Measurements from ENCODE around the gene OPA3. TPM values are rescaled to one million over a fixed set of nuclear protein-coding genes. Genes with fewer than 3 reads are reported as not detected.
A peak's percentile ranks its signal among the peaks of the same experiment; 100 is the strongest.
"Not testable (repeated sequence)": the region's sequence is repeated elsewhere in the genome, so short reads cannot be mapped to it uniquely, and the experiment has no call there.

The OPA3 gene
- total RNA-seq, 4 donors from 2014 or later, result 5.7 to 14.9 (median 11.6) TPM

DNA sequence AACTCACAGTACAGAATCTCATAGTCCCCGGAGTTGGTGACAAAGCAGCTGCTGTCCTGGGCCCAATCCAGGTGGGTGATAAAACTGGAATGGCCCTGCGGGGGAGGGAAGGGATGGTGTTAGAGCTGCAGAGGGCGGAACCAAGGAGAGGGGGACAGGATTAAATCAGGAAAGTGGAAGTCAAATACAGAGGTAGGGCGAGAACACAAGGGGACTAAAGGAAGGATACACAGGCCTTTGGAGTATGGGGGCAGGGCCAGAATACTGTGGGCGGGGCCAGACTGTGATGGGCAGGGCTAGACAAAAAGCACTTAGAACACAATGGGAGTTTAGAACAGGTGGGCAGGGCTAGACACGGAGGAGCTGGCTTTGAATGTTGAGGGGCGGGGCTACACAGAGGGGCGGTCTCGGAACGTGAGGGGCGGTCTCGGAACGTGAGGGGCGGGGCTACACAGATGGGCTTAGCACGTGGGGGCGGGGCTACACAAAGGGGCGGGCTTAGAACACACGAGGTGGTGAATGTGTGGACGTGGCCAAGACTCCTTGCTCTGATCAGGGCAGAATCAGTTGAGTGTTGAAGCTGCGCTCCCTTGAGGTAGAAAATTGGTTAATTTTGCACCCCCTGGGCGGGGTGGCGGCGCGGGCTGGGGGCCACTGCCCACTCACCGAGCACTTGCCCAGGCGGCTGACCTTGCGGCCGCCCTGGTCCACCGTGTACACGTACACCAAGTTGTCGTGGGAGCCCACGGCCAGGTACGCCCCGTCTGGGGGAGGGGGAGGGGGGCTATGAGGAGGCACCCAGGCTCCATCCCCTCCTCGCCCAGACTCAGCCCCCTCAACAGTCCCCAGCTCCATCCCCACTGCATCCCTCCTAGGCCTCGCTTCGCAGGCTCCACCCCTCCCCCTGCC lies 31.4 kb upstream of the OPA3 start:
- Histone ChIP-seq H3K9me3 (no peaks in the 10 kb centered on the region), H3K4me3 (peak overlapping the region in 1 of 2 donors; percentile 15), H3K27me3 (no peaks in the 10 kb centered on the region), H3K4me1 (peaks cover 0 to 14% (median 2%) of the 10 kb centered on the region in 3 donors), H3K36me3 (peaks cover 0 to 82% of the 10 kb centered on the region in 2 donors), H3K27ac (peak overlapping the region in 2 of 4 donors; percentile 8 to 25)
- ATAC-seq, result peak; percentile 82
- 25 to 47% methylated on average over 2 to 5 of the region's 37 CpGs for WGBS, 2 donors (ENCODE audit: low coverage in 1 of 2)
- no peak for TF ChIP-seq POLR2AphosphoS5 (IDR thresholded peaks at IDR 0.05)
- TF ChIP-seq EP300 (IDR thresholded peaks at IDR 0.05), result no peak
- TF ChIP-seq POLR2A (IDR thresholded peaks at IDR 0.05), result no peak
- TF ChIP-seq CTCF (IDR thresholded peaks at IDR 0.05), result no peak

GRCh38 chr19:45615056-45615455 lies 30.5 kb upstream of the OPA3 start:
- peaks cover 0 to 14% (median 2%) of the 10 kb centered on the region in 3 donors for H3K4me1 ChIP-seq
- not testable (repeated sequence) for H3K9me3 ChIP-seq, H3K4me3 ChIP-seq, ATAC-seq, H3K27me3 ChIP-seq
- H3K36me3 ChIP-seq, result peaks cover 0 to 82% of the 10 kb centered on the region in 2 donors
- 80 to 86% methylated on average over 1 to 4 of the region's 9 CpGs for WGBS, 2 donors (ENCODE audit: low coverage in 1 of 2)
- peak overlapping the region in 1 of 4 donors; percentile 23 for H3K27ac ChIP-seq

GRCh38 chr19:45613926-45614725 lies 29.5 kb upstream of the OPA3 start:
- TF ChIP-seq CTCF (IDR thresholded peaks at IDR 0.05) (no peak), POLR2AphosphoS5 (IDR thresholded peaks at IDR 0.05) (no peak), EP300 (IDR thresholded peaks at IDR 0.05) (no peak), POLR2A (IDR thresholded peaks at IDR 0.05) (no peak)
- 37 to 100% methylated on average over 1 to 6 of the region's 10 CpGs for WGBS, 2 donors (ENCODE audit: low coverage in 1 of 2)
- H3K4me1 ChIP-seq, result peaks cover 0 to 14% (median 2%) of the 10 kb centered on the region in 3 donors
- peak overlapping the region in 3 of 4 donors; percentile 23 to 70 (median 45) for H3K27ac ChIP-seq
- peaks cover 0 to 82% of the 10 kb centered on the region in 2 donors for H3K36me3 ChIP-seq
- peak; percentile 52 for ATAC-seq
- H3K27me3 ChIP-seq, result no peaks in the 10 kb centered on the region
- no peak overlapping the region for H3K4me3 ChIP-seq
- H3K9me3 ChIP-seq, result no peaks in the 10 kb centered on the region

DNA sequence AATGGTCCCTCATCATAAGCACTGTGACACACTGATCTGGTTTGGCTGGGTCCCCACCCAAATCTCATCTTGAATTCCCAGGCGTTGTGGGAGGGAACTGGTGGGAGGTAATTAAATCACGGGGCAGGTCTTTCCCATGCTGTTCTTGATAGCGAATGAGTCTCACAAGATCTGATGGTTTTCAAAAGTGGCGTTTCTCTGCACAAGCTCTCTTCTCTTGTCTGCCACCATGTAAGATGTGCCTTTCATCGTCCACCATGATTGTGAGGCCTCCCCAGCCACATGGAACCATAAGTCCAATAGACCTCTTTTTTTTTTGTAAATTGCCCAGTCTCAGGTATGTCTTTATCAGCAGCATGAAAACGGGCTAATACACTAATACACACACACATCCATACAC lies 24.3 kb upstream of the OPA3 start:
- TF ChIP-seq POLR2AphosphoS5 (IDR thresholded peaks at IDR 0.05) (no peak), POLR2A (IDR thresholded peaks at IDR 0.05) (no peak), EP300 (IDR thresholded peaks at IDR 0.05) (no peak), CTCF (IDR thresholded peaks at IDR 0.05) (no peak)
- Histone ChIP-seq H3K27me3 (no peaks in the 10 kb centered on the region), H3K36me3 (peaks cover 0 to 54% of the 10 kb centered on the region in 2 donors), H3K4me3 (no peak overlapping the region), H3K4me1 (peaks cover 0 to 14% (median 8%) of the 10 kb centered on the region in 3 donors), H3K9me3 (no peaks in the 10 kb centered on the region), H3K27ac (no peak overlapping the region)
- ATAC-seq, result no peak
- WGBS, 2 donors (ENCODE audit: low coverage in 1 of 2), result 88 to 93% methylated on average over 6 of the region's 6 CpGs
